GM12878 (cell line): ENCODE data around the gene PLG. TPM values are rescaled to one million over a fixed set of nuclear protein-coding genes. Genes with fewer than 3 reads are reported as not detected.

ENCODE experiments used
- ATAC-seq: fragments of 200-7000 bp; cut with Tn5 transposase; 3 replicates; pipeline ENCODE4 v1.9.1; 2020; ENCODE audit warnings: mild to moderate bottlenecking, moderate library complexity
- BruUV-seq: library from RNA; stranded (reverse); fragments of 400-500 nt; replicated peaks from 2 replicates; lab custom pipeline; 2021; lab: Mats Ljungman, UMichigan
- CTCF ChIA-PET: fragments of 300-600 bp; sonication (Branson Sonifier 250); formaldehyde crosslinking; extraction: SDS; loops from one replicate; lab custom pipeline; 2021; ENCODE audit warnings: inconsistent platforms; lab: Yijun Ruan, JAX
- POLR2A ChIA-PET: fragments of 350-600 bp; formaldehyde crosslinking; extraction: SDS; loops from one replicate; lab custom pipeline; 2021; ENCODE audit warnings: inconsistent platforms; lab: Charles Lee
- RAD21 ChIA-PET: fragments of 300-600 bp; sonication (Branson Sonifier 250); formaldehyde crosslinking; loops from one replicate; lab custom pipeline; 2023; ENCODE audit warnings: antibody characterized with exemption; ENCODE audit not compliant: unreplicated experiment; lab: Charles Lee
- SMC1A ChIA-PET: fragments of 300-600 bp; sonication (Branson Sonifier 250); formaldehyde crosslinking; loops from one replicate; lab custom pipeline; 2023; ENCODE audit not compliant: unreplicated experiment, uncharacterized antibody; lab: Charles Lee
- DNase-seq: peaks from one replicate; pipeline ENCODE4 v3.0.0-alpha.2; 2011; ENCODE audit warnings: low read depth, low spot score
- FAIRE-seq: peaks from 3 replicates; lab custom pipeline; 2011; peaks lifted over from hg19 to GRCh38; lab: Jason Lieb, UNC
- H2AFZ ChIP-seq: 2 replicates; pipeline ENCODE4 v1.6.0; 2011; ENCODE audit warnings: low read depth, low read length, control low read depth; ENCODE audit not compliant: control insufficient read depth
- H3K27ac ChIP-seq: 2 replicates; pipeline ENCODE4 v1.5.1; 2011; ENCODE audit warnings: control low read depth; ENCODE audit not compliant: control insufficient read depth, insufficient read depth
- H3K27me3 ChIP-seq, 2 experiments: replicated peaks in 1 of 2; 2 replicates each; pipeline versions ENCODE4 v1.6.0 to v1.6.1; 2011; ENCODE audit warnings: low read length in 1 of 2; ENCODE audit not compliant: control insufficient read depth in 2 of 2, insufficient read depth in 2 of 2
- H3K36me3 ChIP-seq, 2 experiments: 2 replicates each; pipeline ENCODE4 v1.5.1; 2011; ENCODE audit warnings: low read length in 1 of 2; ENCODE audit not compliant: control insufficient read depth in 2 of 2, insufficient read depth in 2 of 2
- H3K4me1 ChIP-seq: 2 replicates; pipeline ENCODE4 v1.6.1; 2011; ENCODE audit warnings: mild to moderate bottlenecking, low read length, moderate library complexity, mixed read lengths; ENCODE audit not compliant: control insufficient read depth, insufficient read depth
- H3K4me2 ChIP-seq: 2 replicates; pipeline ENCODE4 v1.6.0; 2011; ENCODE audit warnings: control low read depth; ENCODE audit not compliant: control insufficient read depth, insufficient read depth
- H3K4me3 ChIP-seq: fragments of 200-600 bp; sonication (generic); 2 replicates; pipeline ENCODE4 v1.5.1; 2016
- H3K79me2 ChIP-seq: 2 replicates; pipeline ENCODE4 v1.6.0; 2011; ENCODE audit warnings: low read length; ENCODE audit not compliant: control insufficient read depth, insufficient read depth
- H3K9ac ChIP-seq: 2 replicates; pipeline ENCODE4 v1.8.0; 2011; ENCODE audit warnings: low read length, control low read depth, mixed read lengths; ENCODE audit not compliant: control insufficient read depth, insufficient read depth
- H3K9me3 ChIP-seq: replicated peaks from 3 replicates; pipeline ENCODE4 v1.5.1; 2011; ENCODE audit warnings: mild to moderate bottlenecking, low read length; ENCODE audit not compliant: control insufficient read depth, insufficient read depth
- H4K20me1 ChIP-seq: 2 replicates; pipeline ENCODE4 v1.6.0; 2011; ENCODE audit not compliant: control insufficient read depth, insufficient read depth
- ATF7 ChIP-seq: fragments of 450-650 bp; IDR thresholded peaks from 2 replicates; pipeline ENCODE4 v1.6.1; 2016; ENCODE audit warnings: low read depth, mild to moderate bottlenecking
- BCL3 ChIP-seq: IDR thresholded peaks from 2 replicates; pipeline ENCODE4 v1.6.1; 2011; ENCODE audit warnings: borderline replicate concordance, low read depth, mild to moderate bottlenecking, moderate library complexity, low read length; ENCODE audit not compliant: insufficient read depth, poor library complexity, severe bottlenecking
- CBFB ChIP-seq: IDR thresholded peaks from 2 replicates; pipeline ENCODE4 v1.6.1; 2016; ENCODE audit warnings: antibody characterized with exemption, low read depth
- MYC ChIP-seq: IDR thresholded peaks from 2 replicates; pipeline ENCODE4 v1.6.1; 2011; ENCODE audit warnings: mild to moderate bottlenecking, low read length, moderate library complexity, inconsistent platforms; ENCODE audit not compliant: insufficient read depth, insufficient replicate concordance, insufficient read length, severe bottlenecking
- POLR2AphosphoS2 ChIP-seq: IDR thresholded peaks from 2 replicates; pipeline ENCODE4 v1.6.1; 2011; ENCODE audit warnings: low read depth, mild to moderate bottlenecking, low read length, improper control_type of control experiment, moderate library complexity
- SP1 ChIP-seq: IDR thresholded peaks from one replicate; pipeline ENCODE4 v1.6.1; 2011; ENCODE audit warnings: low read depth, low read length
- SUPT20H ChIP-seq: IDR thresholded peaks from 2 replicates; pipeline ENCODE4 v1.6.1; 2011; ENCODE audit warnings: low read depth, mild to moderate bottlenecking, low read length, moderate library complexity, borderline replicate concordance; ENCODE audit not compliant: control insufficient read depth
- TBL1XR1 ChIP-seq: IDR thresholded peaks from 2 replicates; pipeline ENCODE4 v1.6.1; 2012; ENCODE audit warnings: low read depth, low read length, improper control_type of control experiment
- WRNIP1 ChIP-seq: IDR thresholded peaks from 2 replicates; pipeline ENCODE4 v1.6.1; 2011; ENCODE audit warnings: low read depth, low read length, improper control_type of control experiment, borderline replicate concordance
- ZNF622 ChIP-seq: fragments of 450-650 bp; IDR thresholded peaks from 2 replicates; pipeline ENCODE4 v1.6.1; 2017; ENCODE audit warnings: mild to moderate bottlenecking, inconsistent platforms
- ZSCAN29 ChIP-seq: fragments of 450-650 bp; IDR thresholded peaks from 2 replicates; pipeline ENCODE4 v1.6.1; 2017; ENCODE audit warnings: mild to moderate bottlenecking, moderate library complexity
- WGBS: methylation state at CpG from one replicate; pipeline ENCODE4 v1.1.6; 2016; ENCODE audit warnings: low lambda C conversion rate; ENCODE audit not compliant: insufficient replicate concordance, insufficient coverage; ENCODE audit errors: missing lambda C conversion rate; 5-methylcytosine and 5-hydroxymethylcytosine counted together
- in situ Hi-C: fragments of 300-500 bp; cut with MboI; formaldehyde crosslinking; loops from 9 replicates; pipeline ENCODE4 v1.14.3; 2018; ENCODE audit warnings: mixed read lengths
- intact Hi-C: fragments of 100-400 bp; cut with micrococcal nuclease; formaldehyde crosslinking; loops from one replicate; pipeline ENCODE4 v1.14.2; 2022; ENCODE audit not compliant: unreplicated experiment
- polyA plus RNA-seq, 11 experiments: library from polyadenylated mRNA; depleted of rRNA in 4 of 11; unstranded in 6 of 11; stranded (reverse) in 5 of 11; fragments of >200 nt; fragmentation: Nextera tagmentation in 4 of 11; fragmentation: Illumina TruSeq in 1 of 11; extraction: Ambion mirVana in 4 of 11; extraction: Trizol in 1 of 11; gene quantifications; 1 replicate in 1 of 11; 2 replicates in 10 of 11; pipeline versions ENCODE4 v1.2.1 to v1.2.3, GENCODE V29; 2011 to 2016; ENCODE audit warnings: inconsistent platforms in 2 of 11, missing spikeins in 2 of 11, low read depth in 1 of 11
- total RNA-seq, 4 experiments: library from RNA; depleted of rRNA in 3 of 4; stranded (reverse); fragments of >200 nt in 3 of 4; fragmentation: Illumina TruSeq in 1 of 4; extraction: Trizol in 1 of 4; gene quantifications; 2 replicates each; pipeline versions ENCODE4 v1.2.1 to v1.2.3, GENCODE V29; 2013 to 2021
- TF ChIP-seq, protein P1 (sequence below): fragments of 450-650 bp; IDR thresholded peaks from 2 replicates; pipeline ENCODE4 v1.6.1; 2017; ENCODE audit warnings: mild to moderate bottlenecking, low read depth, inconsistent platforms; ENCODE audit not compliant: poor library complexity, severe bottlenecking
- TF ChIP-seq, protein P2 (sequence below): fragments of 450-650 bp; IDR thresholded peaks from 2 replicates; pipeline ENCODE4 v1.6.1; 2018; ENCODE audit warnings: mild to moderate bottlenecking, low read depth, moderate library complexity; ENCODE audit not compliant: partially characterized antibody
- TF ChIP-seq, protein P3 (sequence below): fragments of 450-650 bp; IDR thresholded peaks from 2 replicates; pipeline ENCODE4 v1.6.1; 2017; ENCODE audit warnings: mild to moderate bottlenecking, moderate library complexity

The PLG gene
- total and polyA plus RNA-seq, 10 of the 15 experiments (the other 5 are each of a cell fraction or from before 2014, with no cell fraction given): 0.06 to 3.0 (median 0.97) TPM; not detected in 1

DNA sequence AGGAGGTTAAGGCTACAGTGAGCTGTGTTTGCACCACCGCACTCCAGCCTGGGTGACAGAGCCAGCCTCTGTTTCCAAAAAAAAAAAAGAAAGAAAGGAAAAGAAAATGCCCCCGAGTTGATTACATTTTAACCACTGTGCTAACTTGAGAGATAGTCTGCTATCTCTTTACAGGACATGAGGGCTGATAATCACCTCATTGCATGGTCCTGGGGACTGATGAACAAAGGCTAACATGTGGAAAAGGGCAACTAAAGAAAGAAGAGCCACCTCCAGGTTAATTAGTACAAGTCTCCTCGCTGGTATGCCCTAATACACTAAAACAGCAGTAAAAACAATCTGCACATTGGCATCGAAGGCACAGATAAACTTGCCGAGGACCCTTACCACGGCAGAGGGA is 4.2 kb upstream of the PLG start:
- H3K4me2 ChIP-seq: no peak overlapping the region
- SMC1A ChIA-PET: no interaction called here
- no peak overlapping the region for H3K9ac ChIP-seq
- H2AFZ ChIP-seq: no peak overlapping the region
- in situ Hi-C loops: no loop called here
- POLR2A ChIA-PET: no interaction called here
- RAD21 ChIA-PET: no interaction called here
- DNase-seq (no peak), ATAC-seq (no peak), FAIRE-seq (no peak)
- H4K20me1 ChIP-seq: no peaks in the 10 kb centered on the region
- no peak overlapping the region for H3K4me3 ChIP-seq
- CTCF ChIA-PET: no interaction called here
- H3K4me1 ChIP-seq: no peaks in the 10 kb centered on the region
- BruUV-seq: no TSS peak
- H3K9me3 ChIP-seq: no peaks in the 10 kb centered on the region
- no peaks in the 10 kb centered on the region for H3K79me2 ChIP-seq
- no peaks in the 10 kb centered on the region for H3K36me3 ChIP-seq
- WGBS: 26% methylated on average over 4 of the region's 6 CpGs
- H3K27ac ChIP-seq: no peak overlapping the region
- intact Hi-C loops: no loop called here
- H3K27me3 ChIP-seq: no peaks in the 10 kb centered on the region; a peak in 1 of 4 replicates
- TF ChIP-seq BCL3: no peak
- no peak for TF ChIP-seq MYC
- TF ChIP-seq ZNF622: no peak
- TF ChIP-seq CBFB: no peak
- TF ChIP-seq POLR2AphosphoS2: no peak
- no peak for TF ChIP-seq ZSCAN29
- TF ChIP-seq, protein P1, sequence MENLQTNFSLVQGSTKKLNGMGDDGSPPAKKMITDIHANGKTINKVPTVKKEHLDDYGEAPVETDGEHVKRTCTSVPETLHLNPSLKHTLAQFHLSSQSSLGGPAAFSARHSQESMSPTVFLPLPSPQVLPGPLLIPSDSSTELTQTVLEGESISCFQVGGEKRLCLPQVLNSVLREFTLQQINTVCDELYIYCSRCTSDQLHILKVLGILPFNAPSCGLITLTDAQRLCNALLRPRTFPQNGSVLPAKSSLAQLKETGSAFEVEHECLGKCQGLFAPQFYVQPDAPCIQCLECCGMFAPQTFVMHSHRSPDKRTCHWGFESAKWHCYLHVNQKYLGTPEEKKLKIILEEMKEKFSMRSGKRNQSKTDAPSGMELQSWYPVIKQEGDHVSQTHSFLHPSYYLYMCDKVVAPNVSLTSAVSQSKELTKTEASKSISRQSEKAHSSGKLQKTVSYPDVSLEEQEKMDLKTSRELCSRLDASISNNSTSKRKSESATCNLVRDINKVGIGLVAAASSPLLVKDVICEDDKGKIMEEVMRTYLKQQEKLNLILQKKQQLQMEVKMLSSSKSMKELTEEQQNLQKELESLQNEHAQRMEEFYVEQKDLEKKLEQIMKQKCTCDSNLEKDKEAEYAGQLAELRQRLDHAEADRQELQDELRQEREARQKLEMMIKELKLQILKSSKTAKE: no peak
- TF ChIP-seq, protein P2, sequence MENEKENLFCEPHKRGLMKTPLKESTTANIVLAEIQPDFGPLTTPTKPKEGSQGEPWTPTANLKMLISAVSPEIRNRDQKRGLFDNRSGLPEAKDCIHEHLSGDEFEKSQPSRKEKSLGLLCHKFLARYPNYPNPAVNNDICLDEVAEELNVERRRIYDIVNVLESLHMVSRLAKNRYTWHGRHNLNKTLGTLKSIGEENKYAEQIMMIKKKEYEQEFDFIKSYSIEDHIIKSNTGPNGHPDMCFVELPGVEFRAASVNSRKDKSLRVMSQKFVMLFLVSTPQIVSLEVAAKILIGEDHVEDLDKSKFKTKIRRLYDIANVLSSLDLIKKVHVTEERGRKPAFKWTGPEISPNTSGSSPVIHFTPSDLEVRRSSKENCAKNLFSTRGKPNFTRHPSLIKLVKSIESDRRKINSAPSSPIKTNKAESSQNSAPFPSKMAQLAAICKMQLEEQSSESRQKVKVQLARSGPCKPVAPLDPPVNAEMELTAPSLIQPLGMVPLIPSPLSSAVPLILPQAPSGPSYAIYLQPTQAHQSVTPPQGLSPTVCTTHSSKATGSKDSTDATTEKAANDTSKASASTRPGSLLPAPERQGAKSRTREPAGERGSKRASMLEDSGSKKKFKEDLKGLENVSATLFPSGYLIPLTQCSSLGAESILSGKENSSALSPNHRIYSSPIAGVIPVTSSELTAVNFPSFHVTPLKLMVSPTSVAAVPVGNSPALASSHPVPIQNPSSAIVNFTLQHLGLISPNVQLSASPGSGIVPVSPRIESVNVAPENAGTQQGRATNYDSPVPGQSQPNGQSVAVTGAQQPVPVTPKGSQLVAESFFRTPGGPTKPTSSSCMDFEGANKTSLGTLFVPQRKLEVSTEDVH: no peak
- TF ChIP-seq TBL1XR1: no peak
- no peak for TF ChIP-seq ATF7
- TF ChIP-seq SP1: no peak
- no peak for TF ChIP-seq SUPT20H
- TF ChIP-seq, protein P3, sequence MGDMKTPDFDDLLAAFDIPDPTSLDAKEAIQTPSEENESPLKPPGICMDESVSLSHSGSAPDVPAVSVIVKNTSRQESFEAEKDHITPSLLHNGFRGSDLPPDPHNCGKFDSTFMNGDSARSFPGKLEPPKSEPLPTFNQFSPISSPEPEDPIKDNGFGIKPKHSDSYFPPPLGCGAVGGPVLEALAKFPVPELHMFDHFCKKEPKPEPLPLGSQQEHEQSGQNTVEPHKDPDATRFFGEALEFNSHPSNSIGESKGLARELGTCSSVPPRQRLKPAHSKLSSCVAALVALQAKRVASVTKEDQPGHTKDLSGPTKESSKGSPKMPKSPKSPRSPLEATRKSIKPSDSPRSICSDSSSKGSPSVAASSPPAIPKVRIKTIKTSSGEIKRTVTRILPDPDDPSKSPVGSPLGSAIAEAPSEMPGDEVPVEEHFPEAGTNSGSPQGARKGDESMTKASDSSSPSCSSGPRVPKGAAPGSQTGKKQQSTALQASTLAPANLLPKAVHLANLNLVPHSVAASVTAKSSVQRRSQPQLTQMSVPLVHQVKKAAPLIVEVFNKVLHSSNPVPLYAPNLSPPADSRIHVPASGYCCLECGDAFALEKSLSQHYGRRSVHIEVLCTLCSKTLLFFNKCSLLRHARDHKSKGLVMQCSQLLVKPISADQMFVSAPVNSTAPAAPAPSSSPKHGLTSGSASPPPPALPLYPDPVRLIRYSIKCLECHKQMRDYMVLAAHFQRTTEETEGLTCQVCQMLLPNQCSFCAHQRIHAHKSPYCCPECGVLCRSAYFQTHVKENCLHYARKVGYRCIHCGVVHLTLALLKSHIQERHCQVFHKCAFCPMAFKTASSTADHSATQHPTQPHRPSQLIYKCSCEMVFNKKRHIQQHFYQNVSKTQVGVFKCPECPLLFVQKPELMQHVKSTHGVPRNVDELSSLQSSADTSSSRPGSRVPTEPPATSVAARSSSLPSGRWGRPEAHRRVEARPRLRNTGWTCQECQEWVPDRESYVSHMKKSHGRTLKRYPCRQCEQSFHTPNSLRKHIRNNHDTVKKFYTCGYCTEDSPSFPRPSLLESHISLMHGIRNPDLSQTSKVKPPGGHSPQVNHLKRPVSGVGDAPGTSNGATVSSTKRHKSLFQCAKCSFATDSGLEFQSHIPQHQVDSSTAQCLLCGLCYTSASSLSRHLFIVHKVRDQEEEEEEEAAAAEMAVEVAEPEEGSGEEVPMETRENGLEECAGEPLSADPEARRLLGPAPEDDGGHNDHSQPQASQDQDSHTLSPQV: no peak
- no peak for TF ChIP-seq WRNIP1
